GM18507 (cell line): ENCODE results near the gene USP48.
A peak's percentile ranks its signal among the peaks of the same experiment; 100 is the strongest.

ENCODE experiments used
- DNase-seq: peaks from one replicate; pipeline ENCODE4 v3.0.0; 2011; ENCODE audit warnings: low read depth; ENCODE audit not compliant: insufficient read length; ENCODE audit errors: extremely low spot score
- FAIRE-seq: peaks from 2 replicates; lab custom pipeline; 2011; peaks lifted over from hg19 to GRCh38; lab: Jason Lieb, UNC

The USP48 gene

DNA sequence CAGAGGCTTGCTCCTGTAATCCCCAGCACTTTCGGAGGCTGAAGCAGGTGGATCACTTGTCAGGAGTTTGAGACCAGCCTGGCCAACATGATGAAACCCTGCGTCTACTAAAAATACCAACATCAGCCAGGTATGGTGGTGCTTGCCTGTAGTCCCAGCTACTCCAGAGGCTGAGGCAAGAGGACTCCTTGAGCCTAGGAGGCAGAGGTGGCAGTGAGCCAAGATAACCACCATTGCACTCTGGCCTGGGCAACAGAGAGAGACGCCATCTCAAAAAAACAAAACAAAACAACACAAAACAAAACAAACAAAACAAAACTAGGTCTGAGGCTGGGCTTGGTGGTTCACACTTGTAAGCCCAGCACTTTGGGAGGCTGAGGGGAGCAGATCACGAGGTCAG is 75.1 kb downstream of the USP48 start:
- DNase-seq: no peak
- FAIRE-seq: peak; percentile 24

DNA sequence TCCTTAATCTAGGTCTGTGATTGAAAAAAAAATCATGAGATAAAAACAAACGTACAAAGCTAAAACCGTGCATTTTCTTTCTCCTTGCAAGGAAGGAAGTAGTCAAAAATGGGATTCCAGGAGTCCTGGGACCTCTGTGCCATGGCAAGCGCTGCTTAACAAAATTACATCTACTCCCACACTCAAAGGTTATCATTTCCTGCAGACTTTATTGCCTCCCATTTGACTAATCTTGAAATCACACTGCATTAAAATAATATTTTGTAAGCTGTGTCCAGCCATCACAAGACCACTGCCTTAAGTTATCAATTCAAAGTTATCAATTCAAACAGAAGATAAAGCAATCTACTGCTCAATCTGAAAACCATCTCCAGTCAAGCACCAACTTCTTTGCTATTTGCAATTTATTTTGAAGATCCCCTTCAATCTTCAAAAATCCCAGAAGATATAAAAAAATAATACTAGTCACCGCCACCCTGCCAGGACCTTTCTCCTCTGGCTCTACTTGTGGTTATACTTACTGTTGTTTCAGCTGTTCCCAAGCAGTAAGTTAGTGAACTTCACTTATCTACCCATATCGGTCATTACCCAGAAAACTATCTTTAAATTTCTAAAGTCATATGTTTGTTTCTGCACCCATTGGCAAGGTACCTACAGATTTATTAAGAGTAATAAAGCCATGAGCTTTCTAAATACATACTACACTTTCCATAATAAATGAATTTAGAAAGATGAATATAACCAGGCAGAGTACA is 75.7 kb downstream of the USP48 start:
- DNase-seq (no peak), FAIRE-seq (no peak)

DNA sequence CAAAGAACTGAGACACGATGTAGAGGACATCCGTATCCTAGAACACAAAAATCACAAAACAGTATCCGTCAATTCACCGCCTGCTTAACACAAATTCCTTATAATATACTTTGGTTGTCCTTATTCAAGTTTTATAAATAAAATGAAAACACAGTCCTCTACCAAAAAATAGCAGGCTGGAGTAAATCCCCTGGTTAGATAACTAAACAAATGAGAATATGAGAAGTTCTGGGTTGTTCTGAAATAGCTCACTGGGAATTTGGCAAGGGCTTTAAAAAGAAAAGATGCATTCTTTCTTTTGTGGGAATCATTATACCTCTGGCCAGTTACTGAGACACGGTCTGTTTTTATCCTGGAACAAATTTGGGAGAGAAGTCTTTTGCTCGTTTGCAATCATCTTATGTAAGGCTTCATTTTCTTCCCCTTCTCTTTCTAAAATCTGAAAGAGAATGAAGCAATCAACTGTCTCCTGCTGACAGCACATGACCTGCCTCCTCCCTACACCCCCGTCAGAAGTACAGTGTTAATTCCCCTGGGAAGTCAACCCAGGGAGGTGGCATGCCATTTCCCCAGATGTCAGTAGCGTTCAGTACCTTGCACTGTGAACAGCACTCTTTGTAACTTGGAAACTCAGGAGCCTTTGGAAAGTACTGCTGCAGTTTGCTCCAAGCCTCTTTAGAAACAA is 76.7 kb downstream of the USP48 start:
- no peak for DNase-seq

DNA sequence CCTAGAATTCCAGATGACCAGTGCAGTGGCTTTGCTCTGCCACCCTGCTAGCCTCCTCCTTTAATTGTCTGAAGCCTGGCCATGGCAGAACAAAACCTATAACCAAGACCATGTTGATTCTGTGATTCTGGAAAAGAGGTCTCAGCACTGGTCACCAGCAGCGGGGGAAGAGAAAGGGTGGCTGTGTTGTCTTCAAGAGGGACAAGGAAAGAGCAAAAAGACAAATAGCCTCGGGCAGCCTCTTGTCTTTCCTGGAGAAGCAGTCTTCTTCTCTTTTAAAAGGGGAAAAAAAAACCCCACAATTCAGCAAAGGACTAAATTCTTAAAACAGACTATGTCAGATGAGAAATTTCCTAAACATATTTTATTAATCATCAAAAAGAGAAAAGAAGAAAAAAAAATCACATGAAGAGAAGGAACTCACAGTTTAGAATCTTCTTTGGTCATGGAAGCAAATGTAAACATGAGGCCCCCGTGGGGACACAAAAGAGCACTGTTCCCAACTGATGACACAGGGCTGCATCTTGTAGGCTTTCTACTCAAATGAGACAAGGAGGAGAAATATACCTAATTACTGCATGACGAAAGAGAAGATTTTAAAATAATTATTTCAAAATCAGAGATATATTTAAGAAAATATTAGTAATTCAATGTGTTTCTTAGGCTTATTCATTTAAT is 77.5 kb downstream of the USP48 start:
- DNase-seq (no peak), FAIRE-seq (no peak)

More for the DNA sequence above, 76.7 kb downstream of the USP48 start:
- FAIRE-seq: no peak

DNA sequence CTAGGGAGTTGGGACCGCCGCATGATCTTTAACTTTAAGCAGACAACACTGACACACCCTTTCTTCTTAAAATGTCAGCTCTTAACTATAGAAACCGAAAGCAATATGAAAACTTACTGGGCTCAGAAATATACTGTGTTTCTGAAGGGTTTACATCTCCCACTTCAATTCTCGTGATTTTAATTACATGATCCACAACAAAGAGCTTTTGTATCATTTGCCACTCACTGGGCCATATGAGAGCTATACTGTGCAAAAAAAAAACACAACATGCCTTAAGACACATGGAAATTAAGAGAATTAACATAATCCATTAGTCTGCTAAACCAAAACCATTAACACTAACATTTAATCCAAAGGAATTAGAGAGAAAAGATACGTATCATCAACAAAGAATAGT is 78.8 kb downstream of the USP48 start:
- no peak for FAIRE-seq
- DNase-seq: no peak

DNA sequence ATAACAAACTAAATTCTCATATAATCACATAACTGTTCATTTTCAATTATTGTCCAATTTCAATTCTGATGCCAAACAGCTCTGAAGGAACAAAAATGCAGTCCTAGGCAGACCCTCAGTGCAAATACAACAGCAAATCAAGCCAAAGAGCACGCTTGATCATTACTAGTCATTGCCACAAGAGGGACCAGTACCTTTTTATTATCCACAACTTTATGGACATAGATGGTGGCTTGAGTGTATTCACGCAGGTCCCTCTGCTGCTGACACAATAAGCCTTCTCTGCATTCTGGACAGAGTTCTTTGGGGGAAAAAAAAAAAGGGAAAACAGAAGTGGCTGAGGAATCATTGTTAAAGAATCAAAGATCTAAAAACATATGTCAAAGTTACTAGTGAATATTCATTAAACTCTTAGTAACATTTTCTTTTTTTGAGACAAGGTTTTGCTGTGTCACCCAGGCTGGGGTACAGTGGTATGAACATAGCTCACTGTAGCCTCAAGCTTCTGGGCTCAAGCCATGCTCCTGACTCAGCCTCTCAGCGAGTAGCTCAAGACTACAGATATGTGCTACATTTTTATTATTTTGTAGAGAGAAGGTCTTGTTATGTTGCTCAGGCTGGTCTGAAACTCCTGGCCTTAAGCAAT is 79.5 kb downstream of the USP48 start:
- peak; percentile 31 for FAIRE-seq
- no peak for DNase-seq

DNA sequence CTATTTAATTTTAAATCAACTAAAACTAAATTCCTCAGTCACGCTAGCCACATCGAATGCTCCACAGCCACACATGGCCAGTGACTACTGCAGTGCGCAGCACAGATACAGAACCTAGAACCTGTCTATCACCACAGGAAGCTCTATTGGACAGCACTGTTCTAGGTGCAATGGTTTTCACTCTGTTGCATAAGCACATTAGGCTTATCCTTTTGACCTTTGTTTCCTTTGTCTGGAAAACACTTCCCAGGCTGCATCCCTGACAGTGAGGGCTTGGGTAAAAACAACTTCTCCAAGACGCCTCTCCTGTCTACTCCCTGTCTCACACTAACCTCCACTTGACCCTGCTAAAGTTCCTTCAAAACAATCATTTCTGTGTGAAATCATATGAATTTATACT is 80.2 kb downstream of the USP48 start:
- no peak for FAIRE-seq
- DNase-seq: no peak

DNA sequence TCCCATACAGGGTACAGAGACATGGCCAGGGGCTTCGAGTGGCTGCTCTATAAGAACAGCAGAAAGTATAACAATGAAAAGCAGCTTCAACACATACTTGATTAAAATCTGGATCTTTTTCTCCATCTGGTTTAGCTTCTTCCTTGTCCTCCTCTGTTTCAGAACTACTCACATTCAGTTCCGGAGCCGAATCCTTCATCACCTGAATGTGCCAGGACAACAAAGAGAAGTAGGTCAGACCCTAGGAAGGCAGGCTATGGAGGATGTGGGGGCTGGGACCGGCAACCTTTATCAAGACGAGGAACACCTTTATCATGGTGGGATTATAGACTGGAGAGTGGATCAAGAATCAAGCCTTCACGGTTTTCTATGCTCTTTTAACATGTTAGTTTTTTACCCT is 81.5 kb downstream of the USP48 start:
- DNase-seq (no peak), FAIRE-seq (no peak)

DNA sequence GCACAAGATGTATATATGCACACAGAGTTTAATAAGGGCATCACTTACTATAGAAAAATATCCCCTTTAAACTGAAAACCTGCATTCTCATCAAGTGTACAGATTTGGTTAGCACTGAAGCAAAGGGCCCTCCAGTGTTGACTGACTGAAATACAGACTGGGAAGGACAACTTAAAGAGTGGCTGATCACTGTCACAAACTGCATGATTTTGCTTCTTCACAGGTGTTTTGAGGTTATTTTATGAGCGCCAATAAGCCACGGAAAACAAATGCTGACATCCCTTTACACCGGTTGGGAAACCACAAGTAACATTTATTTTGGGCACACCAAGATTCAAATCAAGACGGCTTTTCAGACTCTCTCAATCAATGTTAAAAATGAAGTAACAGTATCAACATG is 82.9 kb downstream of the USP48 start:
- DNase-seq: no peak
- FAIRE-seq: no peak

DNA sequence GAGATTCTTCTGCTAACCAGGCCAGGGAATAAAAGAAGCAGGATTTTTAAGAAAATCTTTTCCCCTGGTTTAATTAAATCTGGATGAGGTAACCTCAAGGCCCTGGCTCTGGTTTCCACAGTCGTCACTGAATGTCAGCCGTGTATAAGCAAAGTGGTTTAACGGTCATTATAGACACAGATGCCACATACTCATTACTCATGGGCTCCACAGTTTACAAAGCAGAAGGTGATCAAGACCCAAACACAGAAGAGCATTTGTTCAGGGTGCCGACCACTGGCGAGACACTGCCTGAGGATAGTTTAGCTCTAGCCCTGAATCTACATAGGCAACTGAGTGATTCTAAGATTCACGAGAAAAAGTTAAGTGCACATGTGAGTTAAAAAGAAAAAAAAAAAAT is 86.0 kb downstream of the USP48 start:
- DNase-seq (no peak), FAIRE-seq (no peak)

DNA sequence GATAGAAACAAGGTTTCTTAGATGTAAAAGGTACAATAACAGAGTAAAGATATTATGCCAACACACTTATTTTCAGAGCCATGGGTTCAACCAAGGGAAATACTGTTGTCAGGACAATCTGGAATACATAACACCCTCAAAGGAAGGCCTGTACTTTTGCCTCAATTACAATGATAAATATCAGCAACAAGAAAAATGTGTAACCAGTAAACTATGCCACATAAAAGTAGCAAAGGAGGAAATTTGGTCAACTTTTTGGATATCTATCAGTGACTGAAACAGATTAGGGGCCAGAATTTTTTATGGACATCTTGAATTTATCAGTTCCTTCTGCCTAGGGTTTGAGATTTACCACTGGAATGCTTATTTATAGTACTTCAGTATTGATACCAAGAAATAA is 89.2 kb downstream of the USP48 start:
- FAIRE-seq (no peak), DNase-seq (no peak)

DNA sequence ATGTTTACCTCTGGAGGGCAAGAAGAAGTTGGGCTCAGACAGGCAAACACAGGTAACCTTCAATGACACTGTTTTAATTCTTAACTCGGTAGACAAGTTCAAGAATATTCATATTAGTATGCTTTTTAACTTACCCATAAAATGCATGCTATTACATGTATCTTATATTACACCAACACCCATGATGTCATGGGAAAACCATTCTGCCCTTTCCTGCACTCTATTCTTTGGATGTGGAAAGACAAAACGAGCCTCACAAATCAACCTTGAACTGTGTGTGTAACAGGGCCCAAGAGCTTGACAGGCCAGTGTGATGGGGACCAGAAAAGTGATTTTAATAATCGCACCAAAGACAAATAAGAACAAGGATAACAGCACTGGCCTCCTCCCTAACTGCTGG is 91.2 kb downstream of the USP48 start:
- FAIRE-seq: no peak
- DNase-seq: no peak

DNA sequence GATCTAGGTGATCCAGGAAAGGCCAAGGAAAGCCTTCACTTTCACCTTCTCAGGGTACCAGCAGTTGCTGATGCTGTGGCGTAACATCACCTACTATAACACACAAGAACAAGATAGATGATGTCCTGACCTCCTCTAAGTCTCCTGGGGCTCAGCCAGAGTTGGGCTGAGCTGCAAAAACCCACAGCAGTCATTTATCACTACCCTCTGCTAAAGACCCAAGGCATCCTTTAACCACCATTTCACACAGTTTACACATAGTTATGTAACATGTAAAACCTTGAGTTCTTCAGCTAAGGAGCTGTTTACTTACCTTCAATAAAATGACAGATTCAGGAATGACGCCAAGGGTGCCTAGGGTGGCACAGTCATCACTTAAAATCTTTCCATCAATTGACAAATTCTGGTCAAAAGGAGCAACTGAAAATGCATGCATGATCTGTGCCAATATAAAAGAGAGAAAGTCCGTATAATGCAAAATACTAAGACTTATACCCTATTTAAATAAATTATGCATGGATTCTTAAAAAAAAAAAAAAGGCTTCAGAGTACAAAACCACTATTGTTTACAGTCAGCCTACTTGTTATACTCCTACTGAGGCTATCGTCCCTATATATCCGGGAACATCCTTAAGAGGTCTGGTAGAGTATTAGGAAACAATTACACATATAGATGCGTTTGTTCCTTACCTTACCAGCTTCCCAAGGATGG is 93.1 kb downstream of the USP48 start:
- no peak for DNase-seq
- FAIRE-seq: no peak

DNA sequence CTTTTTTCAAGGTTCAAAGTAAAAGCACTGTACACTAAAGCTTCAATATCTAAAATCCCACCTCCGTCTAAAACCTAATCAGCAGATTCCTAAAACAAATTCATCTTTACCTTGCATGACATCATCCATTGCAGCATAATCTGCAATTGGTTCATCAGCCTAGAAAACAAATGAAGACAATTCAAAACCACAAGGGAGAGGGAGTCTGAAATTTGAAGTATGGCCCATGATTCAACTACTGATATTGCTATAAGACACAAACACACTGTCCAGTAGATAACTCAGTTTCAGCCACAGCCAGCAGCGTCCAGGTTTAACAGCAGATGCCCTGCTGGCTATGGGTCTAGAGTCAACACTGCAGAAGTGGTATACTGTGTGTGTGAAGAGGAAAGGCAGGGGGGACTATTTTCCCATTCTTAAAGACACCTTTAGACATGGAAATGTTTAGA is 95.8 kb downstream of the USP48 start:
- DNase-seq: no peak
- FAIRE-seq: no peak

DNA sequence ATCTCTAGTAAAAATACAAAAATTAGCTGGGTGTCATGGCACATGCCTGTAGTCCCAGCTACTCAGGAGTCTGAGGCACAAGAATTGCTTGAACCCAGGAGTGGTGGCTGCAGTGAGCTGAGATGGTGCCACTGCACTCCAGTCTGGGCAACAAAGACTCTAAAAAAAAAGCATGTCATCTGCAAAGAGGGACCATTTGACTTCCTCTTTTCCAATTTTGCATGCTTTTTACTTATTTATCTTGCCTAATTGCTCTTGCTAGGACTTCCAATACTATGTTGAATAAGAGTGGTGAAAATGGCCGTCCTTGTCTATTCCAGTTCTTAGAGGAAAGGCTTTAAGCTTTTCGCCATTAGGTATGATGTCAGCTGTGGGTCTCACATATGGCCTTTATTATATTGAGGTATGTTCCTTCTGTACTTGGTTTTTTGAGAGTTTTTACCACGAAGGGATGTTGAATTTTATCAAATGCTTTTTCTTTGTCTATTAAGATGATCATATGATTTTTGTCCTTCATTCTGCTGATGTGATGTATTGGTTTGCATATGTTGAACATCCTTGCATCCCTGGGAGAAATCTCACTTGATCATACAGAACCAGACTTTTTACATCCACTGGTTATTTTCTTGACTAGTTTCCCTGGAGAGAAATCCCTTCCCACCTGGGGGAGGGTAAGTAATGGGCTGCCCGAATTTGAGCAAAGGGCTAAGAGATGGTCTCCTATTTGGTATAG is 96.8 kb downstream of the USP48 start:
- FAIRE-seq: no peak
- no peak for DNase-seq

DNA sequence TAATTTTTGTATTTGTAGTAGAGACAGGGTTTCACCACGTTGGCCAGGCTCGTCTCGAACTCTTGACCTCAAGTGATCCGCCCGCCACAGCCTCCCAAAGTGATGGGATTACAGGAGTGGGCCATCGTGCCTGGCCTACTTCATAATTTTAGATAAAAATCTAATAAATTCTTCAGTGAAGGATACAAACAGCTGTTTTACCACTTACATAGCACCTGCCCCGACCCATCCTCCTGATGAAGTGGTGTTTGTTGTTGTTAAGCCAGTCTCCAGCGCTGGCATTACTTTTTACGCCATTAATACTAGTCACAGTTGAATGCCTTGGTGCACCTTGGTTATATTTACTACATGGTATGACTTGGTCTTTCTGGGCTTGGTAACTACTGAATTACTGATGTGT is 101.5 kb downstream of the USP48 start:
- no peak for FAIRE-seq
- no peak for DNase-seq

DNA sequence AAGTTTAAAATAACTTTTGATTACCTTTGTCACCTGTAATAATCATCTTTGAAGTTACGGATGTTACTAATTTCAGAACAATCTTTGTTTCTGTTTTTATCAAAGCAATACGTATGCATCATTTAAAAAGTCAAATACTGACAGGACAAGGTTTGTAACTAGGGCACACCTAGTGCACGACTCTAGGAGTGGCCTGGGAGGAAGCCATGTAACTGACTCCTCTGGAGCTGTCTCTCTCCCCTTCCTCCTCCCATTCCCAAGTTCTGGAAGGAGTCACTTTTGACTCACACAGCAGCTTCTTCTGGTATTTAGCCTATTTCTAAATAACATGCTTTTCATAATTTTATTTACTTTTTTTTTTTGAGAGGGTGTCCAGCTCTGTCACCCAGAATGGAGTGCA is 102.0 kb downstream of the USP48 start:
- DNase-seq: no peak
- FAIRE-seq: no peak

DNA sequence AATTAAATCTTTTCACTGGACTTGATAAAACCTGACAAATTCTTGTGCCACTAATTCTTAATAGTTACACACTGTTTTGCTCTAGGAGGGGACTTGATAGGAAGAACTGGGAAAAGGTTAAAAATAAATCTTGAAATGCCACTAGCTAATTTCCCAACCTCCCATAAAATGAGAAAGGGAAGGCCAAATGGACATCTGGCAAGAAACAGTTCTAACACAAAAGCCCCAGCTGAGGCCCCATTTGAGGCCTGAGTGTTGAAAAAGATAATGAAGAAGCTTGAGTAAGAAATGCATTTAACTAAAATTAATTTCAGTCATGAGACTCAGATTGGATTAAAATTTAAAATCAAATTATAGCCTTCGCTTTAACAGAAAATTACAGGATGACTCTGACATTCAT is 102.6 kb downstream of the USP48 start:
- DNase-seq (no peak), FAIRE-seq (no peak)

DNA sequence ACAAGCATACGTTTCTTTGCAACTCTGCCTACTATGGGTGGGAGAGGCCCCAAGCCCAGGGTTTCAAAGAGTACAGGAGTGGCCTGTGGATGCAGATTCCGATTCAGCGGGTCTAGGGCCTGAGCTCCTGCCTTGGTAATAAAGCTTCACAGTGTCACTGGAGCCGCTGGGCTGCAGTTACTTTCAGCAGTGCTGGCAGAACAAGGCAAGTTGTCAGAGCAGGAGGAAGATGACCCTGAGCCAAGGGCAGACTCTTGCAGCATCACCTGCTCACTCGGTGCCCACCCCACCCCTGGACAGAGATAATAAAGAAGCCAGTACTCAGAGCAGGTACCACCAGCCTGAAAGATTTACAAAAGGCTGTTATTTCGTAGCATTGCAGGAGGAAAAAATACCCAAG is 105.8 kb downstream of the USP48 start:
- no peak for FAIRE-seq
- no peak for DNase-seq
